Stimulated activated CD8-positive, alpha-beta memory T cell treated with anti-CD3 and anti-CD28 coated beads, Interleukin-15, amount 100 ng/mL, for 1 hour (primary cell): Measurements from ENCODE around the gene KMT2B.

Source experiments
- DNase-seq: peaks from one replicate; pipeline ENCODE4 v3.0.0-alpha.2; 2020; ENCODE audit warnings: low read depth

Gene KMT2B

GRCh38 chr19:35742121-35742724 lies 24.4 kb downstream of the KMT2B start, which contains the start of gene IGFLR1:
Gene IGFLR1, minus strand, starts transcription at chr19:35742452. Its CDS starts 1,272 bp downstream, at chr19:35741180.
- DNase-seq: no peak

GRCh38 chr19:35743640-35744429 lies 26.0 kb downstream of the KMT2B start:
- no peak for DNase-seq

- peak; percentile 84 for DNase-seq
Observed at GRCh38 chr19:35744430-35745327, 26.9 kb downstream of the KMT2B start.

- peak; percentile 88 for DNase-seq
Observed at GRCh38 chr19:35745328-35746086, 27.7 kb downstream of the KMT2B start, which contains the start of the genes PSENEN and U2AF1L4. Gene PSENEN, plus strand, starts transcription at chr19:35745651. Its CDS starts 280 bp downstream, at chr19:35745931. Gene U2AF1L4, minus strand, starts transcription at chr19:35745418. Its CDS starts 27 bp downstream, at chr19:35745391.

GRCh38 chr19:35746087-35746462 lies 28.3 kb downstream of the KMT2B start:
- no peak for DNase-seq

GRCh38 chr19:35746531-35746930 lies 28.7 kb downstream of the KMT2B start:
- DNase-seq: no peak

- DNase-seq: peak; percentile 98
Observed at GRCh38 chr19:35748106-35749020, 30.6 kb downstream of the KMT2B start, which contains the start of gene LIN37. Gene LIN37, plus strand, starts transcription at chr19:35748576. Its CDS starts 149 bp downstream, at chr19:35748725.

GRCh38 chr19:35750167-35750566 lies 32.4 kb downstream of the KMT2B start:
- no peak for DNase-seq

GRCh38 chr19:35751839-35752745 lies 34.3 kb downstream of the KMT2B start:
- DNase-seq: no peak

- DNase-seq: no peak
Observed at GRCh38 chr19:35752746-35753350, 35.0 kb downstream of the KMT2B start.

GRCh38 chr19:35753634-35754369 lies 36.0 kb downstream of the KMT2B start:
- DNase-seq: no peak

- no peak for DNase-seq
Observed at GRCh38 chr19:35754370-35755130, 36.7 kb downstream of the KMT2B start.

GRCh38 chr19:35755131-35755549 lies 37.3 kb downstream of the KMT2B start:
- no peak for DNase-seq

GRCh38 chr19:35755550-35756376 lies 38.0 kb downstream of the KMT2B start:
- no peak for DNase-seq

GRCh38 chr19:35756377-35757230 lies 38.8 kb downstream of the KMT2B start, which contains the start of gene HSPB6:
Gene HSPB6, minus strand, starts transcription at chr19:35757029. Its CDS starts 21 bp downstream, at chr19:35757008.
- DNase-seq: no peak
